HepG2 (cell line): ENCODE measurements around the gene PCNX1. TPM values are rescaled to one million over a fixed set of nuclear protein-coding genes. Genes with fewer than 3 reads are reported as not detected.

Experiments
- AGO1 ChIP-seq: fragments of 200-400 bp; formaldehyde crosslinking; IDR thresholded peaks from 2 replicates; pipeline ENCODE4 v1.6.1; 2017; ENCODE audit warnings: mild to moderate bottlenecking, low read depth, low read length, moderate library complexity; ENCODE audit not compliant: poor library complexity, severe bottlenecking
- ARID5B ChIP-seq: IDR thresholded peaks from 2 replicates; pipeline ENCODE4 v1.4.0; 2020; ENCODE audit warnings: mild to moderate bottlenecking, missing genetic modification reagents
- ATF7 ChIP-seq, 2 experiments: fragments of 450-650 bp in 1 of 2; sonication (generic) in 1 of 2; formaldehyde crosslinking in 1 of 2; IDR thresholded peaks; 2 replicates each; pipeline versions ENCODE4 v1.4.0 to v1.6.1; 2016 to 2020; ENCODE audit warnings: antibody characterized with exemption in 1 of 2, mild to moderate bottlenecking in 1 of 2, missing genetic modification reagents in 1 of 2
- BRD4 ChIP-seq: sonication (generic); formaldehyde crosslinking; IDR thresholded peaks from 2 replicates; pipeline ENCODE4 v1.4.0; 2020; ENCODE audit warnings: missing genetic modification reagents
- FOXP1 ChIP-seq, 2 experiments: fragments of 450-650 bp in 1 of 2; IDR thresholded peaks; 2 replicates each; pipeline ENCODE4 v1.6.1; 2017 to 2018; ENCODE audit warnings: antibody characterized with exemption in 1 of 2
- IRF9 ChIP-seq: sonication (generic); formaldehyde crosslinking; IDR thresholded peaks from 2 replicates; pipeline ENCODE4 v1.8.0; 2022; ENCODE audit warnings: missing genetic modification reagents, mild to moderate bottlenecking, borderline replicate concordance
- KAT8 ChIP-seq: IDR thresholded peaks from 2 replicates; pipeline ENCODE4 v1.6.1; 2016; ENCODE audit warnings: missing genetic modification reagents, missing compliant biosample characterization
- KDM5A ChIP-seq: fragments of 200-600 bp; sonication (generic); IDR thresholded peaks from 2 replicates; pipeline ENCODE4 v1.7.0; 2018; ENCODE audit warnings: antibody characterized with exemption, mild to moderate bottlenecking, low read length, borderline replicate concordance
- PATZ1 ChIP-seq: sonication (generic); formaldehyde crosslinking; IDR thresholded peaks from 2 replicates; pipeline ENCODE4 v1.4.0; 2020; ENCODE audit warnings: missing genetic modification reagents
- PCBP1 ChIP-seq: fragments of 200-400 bp; formaldehyde crosslinking; IDR thresholded peaks from 2 replicates; pipeline ENCODE4 v1.6.1; 2017; ENCODE audit warnings: mild to moderate bottlenecking, low read depth, low read length, borderline replicate concordance
- RXRB ChIP-seq: IDR thresholded peaks from 2 replicates; pipeline ENCODE4 v1.6.1; 2016; ENCODE audit warnings: borderline replicate concordance, missing genetic modification reagents, missing compliant biosample characterization
- SKIL ChIP-seq: sonication (generic); formaldehyde crosslinking; IDR thresholded peaks from 2 replicates; pipeline ENCODE4 v1.8.0; 2022; ENCODE audit warnings: missing genetic modification reagents, mild to moderate bottlenecking, moderate library complexity, borderline replicate concordance
- SRSF4 ChIP-seq: fragments of 200-400 bp; formaldehyde crosslinking; IDR thresholded peaks from one replicate; pipeline ENCODE4 v1.6.1; 2018; ENCODE audit warnings: mild to moderate bottlenecking, low read depth, low read length, moderate library complexity; ENCODE audit not compliant: poor library complexity, severe bottlenecking
- TOE1 ChIP-seq: sonication (generic); formaldehyde crosslinking; IDR thresholded peaks from 2 replicates; pipeline ENCODE4 v1.4.0; 2020; ENCODE audit warnings: mild to moderate bottlenecking, missing genetic modification reagents
- ZNF280B ChIP-seq: sonication (generic); formaldehyde crosslinking; IDR thresholded peaks from 2 replicates; pipeline ENCODE4 v1.5.0; 2020; ENCODE audit warnings: missing genetic modification reagents, mild to moderate bottlenecking, borderline replicate concordance
- ZNF546 ChIP-seq: sonication (generic); formaldehyde crosslinking; conservative IDR thresholded peaks from 2 replicates; pipeline ENCODE4 v1.8.1; 2023; ENCODE audit warnings: mild to moderate bottlenecking, missing genetic modification reagents
- polyA plus RNA-seq, 8 experiments: library from polyadenylated mRNA; depleted of rRNA in 3 of 8; stranded (reverse) in 7 of 8; unstranded in 1 of 8; fragments of >200 nt; fragmentation: Illumina TruSeq in 4 of 8; extraction: Trizol in 4 of 8; gene quantifications; 2 replicates each; pipeline versions ENCODE4 v1.2.1 to v1.2.3, GENCODE V29; 2011 to 2016; ENCODE audit warnings: low read depth in 4 of 8, missing spikeins in 1 of 8, mixed read lengths in 1 of 8; ENCODE audit not compliant: insufficient read depth in 1 of 8
- total RNA-seq, 5 experiments: library from RNA; depleted of rRNA; stranded (reverse); fragments of >200 nt; fragmentation: Illumina TruSeq; extraction: Trizol; gene quantifications; 2 replicates each; pipeline ENCODE4 v1.2.3, GENCODE V29; 2016; ENCODE audit warnings: low read depth in 1 of 5

The PCNX1 gene
- total and polyA plus RNA-seq, 2 of the 13 experiments (the other 11 are each of a cell fraction or from before 2014, with no cell fraction given): 24.9 to 30.3 TPM

GRCh38 chr14:70907176-70907995, at the start of gene PCNX1 (continued):
- TF ChIP-seq SKIL (CRISPR knock-in tag) (no peak), FOXP1 (IDR thresholded peaks at IDR 0.05) (no peak), FOXP1 (CRISPR knock-in tag; IDR thresholded peaks at IDR 0.05) (no peak), AGO1 (no peak), PCBP1 (no peak), ARID5B (peak; percentile 65), ZNF280B (no peak), TOE1 (CRISPR knock-in tag) (no peak), BRD4 (0 out of 2 replicates have a peak, but pooled peaks have one; percentile 33), KDM5A (no peak), RXRB (CRISPR knock-in tag) (no peak; the same call in 1 of the 2 replicates), PATZ1 (peak; percentile 84), KAT8 (no peak), ZNF546 (no peak), IRF9 (CRISPR knock-in tag) (no peak), SRSF4 (no peak), ATF7 (IDR thresholded peaks at IDR 0.05) (no peak), ATF7 (CRISPR knock-in tag; IDR thresholded peaks at IDR 0.05) (no peak)
